Lower leg skin (tissue), 3 donors: ENCODE results near the gene STK24.

ENCODE experiments used
- POLR2A ChIP-seq, 2 donors: fragments of 450-650 bp; IDR thresholded peaks; one replicate each; pipeline ENCODE4 v1.6.1; 2016 to 2017; ENCODE audit warnings: antibody characterized with exemption in 2 of 2, mild to moderate bottlenecking in 1 of 2, moderate library complexity in 1 of 2
- TF ChIP-seq, protein P1 (sequence below), 3 donors: fragments of 450-650 bp; IDR thresholded peaks; one replicate each; pipeline ENCODE4 v1.5.1; 2016; ENCODE audit warnings: antibody characterized with exemption in 3 of 3, mild to moderate bottlenecking in 3 of 3, moderate library complexity in 2 of 3

DNA sequence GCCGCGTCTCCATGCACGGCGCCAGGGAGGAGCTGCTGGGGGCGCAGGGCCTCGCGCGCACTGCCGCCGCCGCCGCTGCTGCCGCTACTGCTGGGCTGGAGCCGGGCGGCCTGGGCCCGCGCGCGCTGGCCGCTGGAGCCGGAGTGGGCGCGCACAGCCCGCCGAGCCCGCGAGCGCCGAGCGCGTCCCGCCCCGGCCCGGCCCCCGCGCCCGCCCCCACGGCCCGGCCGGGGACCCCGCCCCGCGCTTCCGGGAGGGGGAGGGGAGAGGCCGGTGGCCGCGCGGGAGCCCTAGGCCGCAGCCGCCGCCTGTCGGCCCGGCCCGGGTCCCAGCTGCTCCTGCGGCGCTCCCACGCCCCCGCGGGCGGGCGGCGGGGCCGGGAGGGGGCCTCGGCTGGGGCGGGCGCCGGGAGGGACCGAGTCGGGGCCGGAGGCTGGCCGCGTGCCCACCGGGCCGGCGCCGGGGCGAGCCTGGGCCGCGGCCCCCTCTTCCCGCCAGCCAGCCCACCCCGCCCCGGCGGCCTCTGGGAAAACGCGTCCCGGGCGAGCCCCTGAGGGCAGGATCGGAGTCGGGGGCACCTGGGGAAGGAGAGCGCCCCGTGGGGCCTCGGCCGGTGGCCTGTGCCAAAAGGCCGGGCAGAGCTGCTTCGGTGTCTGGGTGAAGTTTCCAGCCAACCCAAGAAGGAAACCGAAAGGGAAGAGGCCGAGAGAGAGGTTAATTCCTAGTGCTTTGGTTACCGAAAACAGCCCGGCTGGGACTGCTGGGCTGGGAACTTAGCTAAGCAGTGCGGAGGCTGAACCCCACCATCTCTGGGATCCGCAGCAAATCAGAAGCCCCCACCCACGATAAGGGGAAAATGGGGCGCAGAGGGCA lies at the start of gene STK24:
- TF ChIP-seq, protein P1, sequence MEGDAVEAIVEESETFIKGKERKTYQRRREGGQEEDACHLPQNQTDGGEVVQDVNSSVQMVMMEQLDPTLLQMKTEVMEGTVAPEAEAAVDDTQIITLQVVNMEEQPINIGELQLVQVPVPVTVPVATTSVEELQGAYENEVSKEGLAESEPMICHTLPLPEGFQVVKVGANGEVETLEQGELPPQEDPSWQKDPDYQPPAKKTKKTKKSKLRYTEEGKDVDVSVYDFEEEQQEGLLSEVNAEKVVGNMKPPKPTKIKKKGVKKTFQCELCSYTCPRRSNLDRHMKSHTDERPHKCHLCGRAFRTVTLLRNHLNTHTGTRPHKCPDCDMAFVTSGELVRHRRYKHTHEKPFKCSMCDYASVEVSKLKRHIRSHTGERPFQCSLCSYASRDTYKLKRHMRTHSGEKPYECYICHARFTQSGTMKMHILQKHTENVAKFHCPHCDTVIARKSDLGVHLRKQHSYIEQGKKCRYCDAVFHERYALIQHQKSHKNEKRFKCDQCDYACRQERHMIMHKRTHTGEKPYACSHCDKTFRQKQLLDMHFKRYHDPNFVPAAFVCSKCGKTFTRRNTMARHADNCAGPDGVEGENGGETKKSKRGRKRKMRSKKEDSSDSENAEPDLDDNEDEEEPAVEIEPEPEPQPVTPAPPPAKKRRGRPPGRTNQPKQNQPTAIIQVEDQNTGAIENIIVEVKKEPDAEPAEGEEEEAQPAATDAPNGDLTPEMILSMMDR (IDR thresholded peaks at IDR 0.05) = no peak
- TF ChIP-seq POLR2A (IDR thresholded peaks at IDR 0.05) = no peak
